Activated CD4-positive, alpha-beta memory T cell treated with anti-CD3 and anti-CD28 coated beads for 36 hours (primary cell): ENCODE results near the gene DERL2. TPM values are rescaled to one million over a fixed set of nuclear protein-coding genes. Genes with fewer than 3 reads are reported as not detected.

ENCODE experiments used
- CTCF ChIA-PET: fragments of 350-600 bp; sonication (Branson Sonifier 250); formaldehyde crosslinking; loops from one replicate; lab custom pipeline; 2021; ENCODE audit warnings: antibody characterized with exemption, inconsistent platforms; lab: Charles Lee
- POLR2A ChIA-PET: fragments of 350-600 bp; sonication (Branson Sonifier 250); formaldehyde crosslinking; loops from one replicate; lab custom pipeline; 2021; ENCODE audit warnings: antibody characterized with exemption; lab: Charles Lee
- DNase-seq: peaks from one replicate; pipeline ENCODE4 v3.0.0-alpha.2; 2020
- H3K27ac Mint-ChIP-seq: one replicate; pipeline ENCODE4 v1.8.0; 2021; ENCODE audit warnings: mixed read lengths
- H3K27me3 Mint-ChIP-seq: one replicate; pipeline ENCODE4 v1.8.0; 2021; ENCODE audit warnings: mixed read lengths
- H3K36me3 Mint-ChIP-seq: one replicate; pipeline ENCODE4 v1.8.0; 2021; ENCODE audit warnings: mixed read lengths
- H3K4me1 Mint-ChIP-seq: one replicate; pipeline ENCODE4 v1.8.0; 2021; ENCODE audit warnings: low read depth, mixed read lengths
- H3K4me3 Mint-ChIP-seq: one replicate; pipeline ENCODE4 v1.8.0; 2021; ENCODE audit warnings: mild to moderate bottlenecking, mixed read lengths
- H3K9me3 Mint-ChIP-seq: one replicate; pipeline ENCODE4 v1.8.0; 2021; ENCODE audit warnings: mixed read lengths
- intact Hi-C: fragments of 100-400 bp; cut with micrococcal nuclease; formaldehyde crosslinking; loops from one replicate; pipeline ENCODE4 v1.15.1; 2023
- total RNA-seq, 2 experiments: library from RNA; stranded (reverse); gene quantifications; one replicate each; pipeline ENCODE4 v1.2.3, GENCODE V29; 2021

Gene DERL2
- total RNA-seq, 2 experiments from 2014 or later: 54.8 to 57.8 TPM

DNA sequence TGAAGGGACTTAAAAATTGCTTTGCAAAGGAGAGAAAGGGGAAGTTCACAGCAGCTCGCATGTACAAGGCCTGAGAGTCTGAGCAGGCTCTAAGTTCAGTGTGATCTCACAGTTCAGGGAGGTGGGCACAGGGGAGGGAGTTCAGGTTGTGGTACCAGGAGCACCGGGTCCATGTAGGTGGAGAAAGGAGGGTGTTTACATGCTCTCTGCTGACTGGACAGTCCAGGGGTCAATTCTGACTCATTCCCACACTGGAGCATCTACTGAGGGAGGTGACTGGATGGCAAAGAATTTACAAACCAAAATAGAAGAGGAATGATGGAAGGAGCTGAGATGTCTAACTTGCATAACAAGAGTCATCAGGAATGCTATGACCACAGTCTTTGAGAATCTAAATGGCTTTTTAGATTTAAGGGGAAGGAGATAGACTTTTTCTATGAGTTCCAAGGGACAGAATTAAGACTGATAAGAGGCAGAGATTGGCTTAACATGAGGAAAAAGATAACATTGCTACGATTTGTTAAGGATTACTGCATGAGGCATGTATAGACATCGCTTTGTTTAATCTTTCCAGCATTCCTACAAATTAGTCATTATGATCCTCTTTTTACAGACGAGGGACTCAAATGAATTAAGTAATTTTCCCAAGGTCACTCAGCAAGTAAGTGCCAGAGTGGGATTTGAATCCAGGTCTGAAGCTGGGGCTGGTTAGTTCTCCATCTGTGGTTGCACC lies 30.2 kb upstream of the DERL2 start:
- Mint-ChIP-seq H3K36me3 (peaks cover 37% of the 10 kb centered on the region), H3K4me1 (peaks cover 18% of the 10 kb centered on the region), H3K4me3 (no peak overlapping the region), H3K27ac (peak overlapping the region; percentile 11), H3K27me3 (no peaks in the 10 kb centered on the region), H3K9me3 (no peaks in the 10 kb centered on the region)
- CTCF ChIA-PET: no interaction called here
- no peak for DNase-seq
- intact Hi-C loops: no loop called here
- POLR2A ChIA-PET: no interaction called here

DNA sequence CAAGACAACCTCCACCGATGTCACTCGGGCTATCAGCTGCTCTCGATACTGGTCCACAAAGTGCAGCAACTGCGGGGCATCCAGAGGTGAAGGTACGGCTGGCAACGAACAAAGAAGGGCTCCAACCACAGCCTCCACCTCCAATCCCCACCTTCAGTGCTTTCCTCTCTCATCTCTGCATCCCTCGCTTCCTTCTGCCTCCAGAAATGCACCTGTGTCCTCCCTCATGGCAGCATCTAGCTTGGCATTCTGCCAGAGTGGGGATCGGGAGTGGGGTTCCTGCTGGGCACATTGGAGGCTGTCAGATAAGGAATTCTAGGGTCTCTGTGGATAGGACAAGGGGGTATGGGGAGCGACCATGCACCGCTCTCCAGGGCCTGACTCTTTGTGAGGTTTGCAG lies 29.0 kb upstream of the DERL2 start:
- peaks cover 35% of the 10 kb centered on the region for H3K36me3 Mint-ChIP-seq
- no peak overlapping the region for H3K4me3 Mint-ChIP-seq
- H3K27me3 Mint-ChIP-seq: no peaks in the 10 kb centered on the region
- CTCF ChIA-PET: no interaction called here
- POLR2A ChIA-PET: no interaction called here
- H3K9me3 Mint-ChIP-seq: no peaks in the 10 kb centered on the region
- no peak overlapping the region for H3K27ac Mint-ChIP-seq
- DNase-seq: no peak
- peaks cover 18% of the 10 kb centered on the region for H3K4me1 Mint-ChIP-seq
- intact Hi-C loops: no loop called here

DNA sequence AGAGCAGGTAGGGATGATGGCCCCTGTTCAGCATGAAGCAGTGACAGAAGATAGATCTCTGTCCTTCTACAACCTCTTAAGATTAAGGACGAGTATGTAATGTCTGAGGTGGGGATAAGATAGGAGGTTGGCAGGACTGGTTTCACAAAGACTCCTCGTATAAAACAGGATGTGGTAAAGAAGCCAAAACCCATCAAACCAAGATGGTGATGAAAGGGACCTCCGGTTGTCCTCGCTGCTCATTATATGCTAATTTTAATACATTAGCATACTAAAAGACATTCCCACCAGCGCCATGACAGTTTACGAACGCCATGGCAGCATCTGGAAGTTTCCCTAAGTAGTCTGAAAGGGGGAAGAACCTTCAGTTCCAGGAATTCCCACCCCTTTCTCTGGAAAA lies 27.6 kb upstream of the DERL2 start:
- Mint-ChIP-seq H3K36me3 (peaks cover 35% of the 10 kb centered on the region), H3K27me3 (no peaks in the 10 kb centered on the region), H3K27ac (no peak overlapping the region), H3K9me3 (no peaks in the 10 kb centered on the region), H3K4me1 (peaks cover 18% of the 10 kb centered on the region), H3K4me3 (no peak overlapping the region)
- no peak for DNase-seq
- intact Hi-C loops: no loop called here
- CTCF ChIA-PET: no interaction called here
- POLR2A ChIA-PET: no interaction called here

DNA sequence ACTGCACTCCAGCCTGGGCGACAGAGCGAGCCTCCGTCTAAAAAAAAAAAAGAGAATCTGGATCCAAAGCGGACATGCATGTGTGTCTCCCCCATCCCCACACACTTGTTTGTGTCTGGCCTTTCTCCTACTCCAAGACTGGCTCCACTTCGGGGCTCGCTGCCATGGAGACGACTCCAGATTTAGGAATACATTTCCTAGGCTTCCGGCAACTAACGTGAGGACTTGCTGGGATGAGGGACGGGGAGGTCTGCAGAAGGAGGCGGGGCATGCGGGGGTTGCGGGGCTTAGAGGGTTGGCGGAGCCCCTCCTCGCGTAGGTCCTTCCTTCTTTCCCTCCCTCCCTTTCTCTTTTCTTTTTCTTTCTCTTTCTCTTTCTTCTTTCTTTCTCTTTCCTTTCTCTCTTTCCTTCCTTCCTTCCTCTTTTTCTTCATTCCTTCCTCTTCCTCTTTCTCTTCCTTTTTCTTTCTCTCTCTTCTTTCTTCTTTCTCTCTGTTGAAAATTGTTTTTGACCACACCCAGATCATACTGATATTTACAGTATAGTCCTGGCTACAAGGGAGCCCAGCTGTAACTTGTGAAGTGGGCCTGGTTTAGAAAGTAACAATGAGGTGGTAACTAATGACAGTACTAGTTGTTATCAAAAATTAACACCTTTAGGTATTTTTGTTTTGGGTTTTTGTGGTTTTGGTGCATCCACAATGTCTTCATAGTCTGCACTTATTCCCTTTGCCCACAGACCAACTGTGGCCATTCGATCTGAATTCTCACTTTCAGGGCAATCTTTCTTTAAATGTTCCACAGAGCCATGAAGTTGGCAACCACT lies 25.6 kb upstream of the DERL2 start:
- no peak overlapping the region for H3K4me3 Mint-ChIP-seq
- ChIA-PET CTCF (no interaction called here), POLR2A (no interaction called here)
- intact Hi-C loops: no loop called here
- peaks cover 18% of the 10 kb centered on the region for H3K4me1 Mint-ChIP-seq
- H3K9me3 Mint-ChIP-seq: no peaks in the 10 kb centered on the region
- DNase-seq: no peak
- H3K27ac Mint-ChIP-seq: no peak overlapping the region
- H3K36me3 Mint-ChIP-seq: peaks cover 27% of the 10 kb centered on the region
- no peaks in the 10 kb centered on the region for H3K27me3 Mint-ChIP-seq

DNA sequence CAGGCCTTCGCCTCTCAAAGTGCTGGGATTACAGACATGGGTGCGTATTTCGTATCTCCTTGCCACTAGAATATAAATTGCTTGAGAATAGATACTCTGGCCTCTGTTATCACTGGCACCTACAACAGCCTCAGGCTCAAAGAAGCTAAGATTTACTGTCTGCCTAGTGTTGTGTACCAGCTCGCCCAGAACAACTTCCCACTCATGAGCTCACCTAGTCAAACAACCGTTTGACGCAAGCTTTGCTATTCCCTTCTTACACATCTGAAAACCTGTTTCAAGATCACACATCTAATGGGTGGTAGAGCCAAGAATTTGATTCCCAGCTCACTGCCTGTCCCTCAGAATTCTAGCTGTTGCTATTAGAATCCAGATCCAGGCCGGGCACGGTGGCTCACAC lies 24.8 kb upstream of the DERL2 start:
- peaks cover 18% of the 10 kb centered on the region for H3K4me1 Mint-ChIP-seq
- POLR2A ChIA-PET: no interaction called here
- CTCF ChIA-PET: no interaction called here
- DNase-seq: no peak
- no peak overlapping the region for H3K27ac Mint-ChIP-seq
- peaks cover 21% of the 10 kb centered on the region for H3K36me3 Mint-ChIP-seq
- intact Hi-C loops: no loop called here
- no peak overlapping the region for H3K4me3 Mint-ChIP-seq
- H3K9me3 Mint-ChIP-seq: no peaks in the 10 kb centered on the region
- H3K27me3 Mint-ChIP-seq: no peaks in the 10 kb centered on the region

DNA sequence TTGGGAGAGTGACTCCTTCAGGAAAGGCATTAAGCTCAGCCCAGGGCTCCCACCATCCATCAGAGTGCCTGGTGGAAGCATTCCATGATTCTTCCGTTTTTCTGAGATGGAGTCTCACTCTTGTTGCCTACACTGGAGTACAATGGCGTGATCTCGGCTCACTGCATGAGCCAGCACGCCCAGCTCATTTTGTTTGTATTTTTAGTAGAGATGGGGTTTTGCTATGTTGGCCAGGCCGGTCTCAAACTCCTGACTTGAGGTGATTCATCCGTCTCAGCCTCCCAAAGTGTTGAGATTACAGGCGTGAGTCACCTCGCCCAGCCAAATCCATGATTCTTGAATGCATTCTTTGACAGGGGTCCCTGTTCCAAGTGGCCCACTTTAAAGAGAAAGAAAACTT lies 23.5 kb upstream of the DERL2 start:
- intact Hi-C loops: no loop called here
- Mint-ChIP-seq H3K9me3 (no peaks in the 10 kb centered on the region), H3K4me1 (peaks cover 13% of the 10 kb centered on the region), H3K4me3 (no peak overlapping the region), H3K27me3 (no peaks in the 10 kb centered on the region), H3K27ac (no peak overlapping the region), H3K36me3 (peaks cover 11% of the 10 kb centered on the region)
- CTCF ChIA-PET: no interaction called here
- no peak for DNase-seq
- POLR2A ChIA-PET: no interaction called here

DNA sequence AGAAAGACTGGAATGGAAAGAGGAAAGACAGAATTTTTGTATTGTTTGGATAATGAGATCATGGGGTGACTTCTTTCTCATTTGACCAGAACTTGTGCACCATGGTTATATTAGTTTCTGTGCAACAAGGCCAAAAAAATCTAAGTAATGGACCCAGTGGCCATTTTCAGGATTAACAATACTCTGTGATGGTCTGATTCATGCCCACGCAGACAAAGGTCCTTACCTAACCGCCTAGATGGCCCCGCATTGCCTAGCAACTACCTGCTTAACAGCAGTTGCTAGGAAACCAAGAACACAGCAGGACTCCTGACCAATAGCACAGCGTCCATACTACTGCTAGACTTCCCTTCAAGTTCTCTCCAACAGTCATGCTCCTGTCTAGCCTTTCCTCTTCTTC lies 22.8 kb upstream of the DERL2 start:
- H3K9me3 Mint-ChIP-seq: no peaks in the 10 kb centered on the region
- ChIA-PET POLR2A (no interaction called here), CTCF (interaction anchor here (1.0 kb wide), 1 partner anchor 9 kb away, joined by 3 read pairs; no protein-coding TSS in a partner anchor)
- no peak overlapping the region for H3K27ac Mint-ChIP-seq
- H3K27me3 Mint-ChIP-seq: no peaks in the 10 kb centered on the region
- DNase-seq: no peak
- no peak overlapping the region for H3K4me3 Mint-ChIP-seq
- peaks cover 7% of the 10 kb centered on the region for H3K36me3 Mint-ChIP-seq
- peaks cover 8% of the 10 kb centered on the region for H3K4me1 Mint-ChIP-seq
- intact Hi-C loops: no loop called here

DNA sequence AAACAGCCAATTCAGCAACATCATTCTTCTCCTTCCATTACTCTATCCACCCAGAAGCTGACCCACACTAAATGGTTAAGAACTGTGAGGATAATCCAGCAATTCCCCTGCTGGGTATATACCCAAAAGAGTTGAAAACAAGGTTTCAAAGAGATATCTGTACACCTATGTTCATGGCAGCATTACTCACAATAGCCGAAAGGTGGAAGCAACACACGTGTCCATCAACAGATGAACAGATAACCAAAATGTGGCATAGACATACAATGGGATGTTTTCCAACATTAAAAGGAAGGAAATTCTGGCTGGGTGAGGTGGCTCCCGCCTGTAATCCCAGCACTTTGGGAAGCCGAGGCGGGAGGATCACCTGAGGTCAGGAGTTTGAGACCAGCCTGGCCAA lies 20.3 kb upstream of the DERL2 start:
- no peaks in the 10 kb centered on the region for H3K27me3 Mint-ChIP-seq
- POLR2A ChIA-PET: no interaction called here
- CTCF ChIA-PET: interaction anchor here (0.7 kb wide), 1 partner anchor 76 kb away, joined by 3 read pairs; no protein-coding TSS in a partner anchor
- peaks cover 3% of the 10 kb centered on the region for H3K4me1 Mint-ChIP-seq
- H3K36me3 Mint-ChIP-seq: peaks cover 2% of the 10 kb centered on the region
- H3K27ac Mint-ChIP-seq: no peak overlapping the region
- no peaks in the 10 kb centered on the region for H3K9me3 Mint-ChIP-seq
- intact Hi-C loops: no loop called here
- no peak for DNase-seq
- no peak overlapping the region for H3K4me3 Mint-ChIP-seq

DNA sequence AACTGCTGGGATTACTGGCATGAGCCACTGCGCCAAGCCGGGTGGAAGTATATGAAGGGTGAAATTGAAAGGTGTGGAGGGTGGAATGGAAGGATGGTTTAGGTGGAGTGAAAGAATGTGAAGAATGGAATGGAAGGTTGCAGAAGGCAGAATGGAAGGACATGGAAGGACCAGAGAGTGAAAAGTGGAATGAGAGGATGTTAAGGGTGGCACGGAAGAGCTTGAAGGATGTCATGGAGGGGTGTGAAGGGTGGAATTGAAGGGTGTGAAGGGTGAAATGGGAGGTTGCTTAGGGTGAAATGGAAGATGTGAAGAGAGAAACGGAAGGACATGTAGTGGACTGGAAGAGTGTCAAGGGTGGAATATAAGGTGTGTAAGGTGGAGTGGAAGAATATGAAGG lies 16.6 kb upstream of the DERL2 start:
- ChIA-PET CTCF (interaction anchor here (1.3 kb wide), 1 partner anchor 63 kb away, joined by 3 read pairs; the partner anchor contains the start of gene C1QBP), POLR2A (no interaction called here)
- H3K9me3 Mint-ChIP-seq: no peaks in the 10 kb centered on the region
- intact Hi-C loops: no loop called here
- H3K27ac Mint-ChIP-seq: no peak overlapping the region
- H3K4me1 Mint-ChIP-seq: peaks cover 12% of the 10 kb centered on the region
- no peaks in the 10 kb centered on the region for H3K27me3 Mint-ChIP-seq
- no peak overlapping the region for H3K4me3 Mint-ChIP-seq
- peaks cover 2% of the 10 kb centered on the region for H3K36me3 Mint-ChIP-seq
- no peak for DNase-seq

DNA sequence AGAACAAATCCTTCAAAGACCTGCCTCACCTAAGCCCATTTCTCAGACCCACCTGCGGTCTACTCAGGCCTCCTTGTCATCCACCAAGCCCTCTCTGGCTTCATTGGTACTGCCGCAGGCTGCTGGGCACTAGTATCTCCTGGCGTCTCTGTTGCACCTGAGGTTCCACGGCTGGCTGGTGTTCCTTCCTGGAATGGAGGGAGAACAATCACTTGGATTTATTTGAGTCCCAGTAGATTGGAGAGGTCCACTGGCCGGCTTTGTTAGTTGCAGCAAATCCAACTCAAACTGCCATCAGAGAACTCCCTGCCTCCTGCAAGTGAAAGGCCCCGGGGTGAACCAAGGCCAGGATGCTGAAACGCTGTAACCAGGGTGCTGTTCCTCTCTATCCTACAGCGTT lies 15.7 kb upstream of the DERL2 start:
- H3K27ac Mint-ChIP-seq: no peak overlapping the region
- CTCF ChIA-PET: no interaction called here
- H3K36me3 Mint-ChIP-seq: no peaks in the 10 kb centered on the region
- intact Hi-C loops: loop anchor here (2.0 kb wide), 1 partner anchor 25 kb away; no protein-coding TSS in a partner anchor
- H3K9me3 Mint-ChIP-seq: no peaks in the 10 kb centered on the region
- POLR2A ChIA-PET: interaction anchor here (0.6 to 2.4 kb wide), 2 partner anchors 16 to 104 kb away, joined by 3 to 17 read pairs; partner anchors contain the start of genes DERL2 and MIS12
- DNase-seq: no peak
- peak overlapping the region; percentile 54 for H3K4me3 Mint-ChIP-seq
- H3K4me1 Mint-ChIP-seq: peaks cover 12% of the 10 kb centered on the region
- H3K27me3 Mint-ChIP-seq: no peaks in the 10 kb centered on the region

DNA sequence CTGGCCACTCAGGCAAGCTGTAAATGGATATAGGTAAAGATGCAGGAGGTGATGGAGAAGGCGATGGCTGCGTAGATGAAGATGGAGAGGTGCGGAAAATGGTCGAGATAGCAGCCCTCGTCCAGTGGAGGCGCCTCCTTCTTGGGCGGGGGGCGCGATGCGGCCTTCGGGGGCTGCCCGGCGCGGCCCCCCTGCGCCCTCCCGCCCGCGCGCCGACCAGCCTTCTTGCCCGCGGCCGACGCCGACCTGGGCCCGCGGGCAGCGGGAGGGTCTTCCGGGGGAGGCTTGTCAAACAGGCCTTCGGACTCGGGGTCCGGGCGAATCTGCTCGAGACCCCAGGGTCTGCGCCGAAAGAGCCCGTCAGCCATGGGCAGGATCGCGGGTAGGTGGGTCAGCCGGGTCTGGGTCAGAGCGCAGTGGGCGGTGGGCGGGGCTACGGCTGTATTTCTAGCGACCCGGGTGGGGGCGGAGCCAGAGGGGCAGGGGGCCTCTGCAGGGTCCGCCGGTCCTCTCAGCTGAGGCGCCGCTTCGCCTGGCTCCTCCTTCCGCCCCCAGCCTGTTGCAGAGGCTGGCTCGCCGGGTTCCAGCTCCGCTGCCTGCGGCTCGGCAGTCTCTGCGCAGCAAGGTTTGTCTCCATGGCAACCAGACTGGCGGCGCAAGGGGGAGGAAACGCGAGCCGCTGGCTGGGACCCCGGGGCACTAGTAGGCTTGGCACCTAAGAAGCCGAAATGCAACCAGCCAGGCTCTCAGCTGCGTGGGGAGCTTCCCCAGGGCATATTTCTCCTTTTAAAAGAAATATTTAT lies 14.8 kb upstream of the DERL2 start:
- Mint-ChIP-seq H3K27ac (no peak overlapping the region), H3K9me3 (no peaks in the 10 kb centered on the region), H3K36me3 (no peaks in the 10 kb centered on the region), H3K4me1 (peaks cover 12% of the 10 kb centered on the region), H3K27me3 (no peaks in the 10 kb centered on the region), H3K4me3 (peak overlapping the region; percentile 89)
- intact Hi-C loops: loop anchor here (2.0 kb wide), 1 partner anchor 26 kb away; no protein-coding TSS in a partner anchor
- DNase-seq: peak; percentile 83
- CTCF ChIA-PET: interaction anchor here (0.5 to 1.0 kb wide), 3 partner anchors 10 to 66 kb away, joined by 3 to 4 read pairs (median 3); no protein-coding TSS in a partner anchor
- POLR2A ChIA-PET: interaction anchor here (0.6 to 2.4 kb wide), 2 partner anchors 15 to 103 kb away, joined by 3 to 17 read pairs; partner anchors contain the start of genes DERL2 and MIS12
